SKM-1 (cell line): ENCODE measurements around the gene KLHL6.

Experiments used
- DNase-seq: peaks from one replicate; lab custom pipeline; 2025; ENCODE audit not compliant: unreplicated experiment; lab: John Stamatoyannopoulos, UW

Gene KLHL6

GRCh38 chr3:183506674-183507320, 48.7 kb downstream of the KLHL6 start:
- DNase-seq = no peak

- DNase-seq = no peak
Observed at GRCh38 chr3:183504597-183504996, 50.9 kb downstream of the KLHL6 start.

- DNase-seq = no peak
Observed at GRCh38 chr3:183503746-183504145, 51.8 kb downstream of the KLHL6 start.

GRCh38 chr3:183502237-183503181, 53.0 kb downstream of the KLHL6 start:
- DNase-seq = no peak

DNA sequence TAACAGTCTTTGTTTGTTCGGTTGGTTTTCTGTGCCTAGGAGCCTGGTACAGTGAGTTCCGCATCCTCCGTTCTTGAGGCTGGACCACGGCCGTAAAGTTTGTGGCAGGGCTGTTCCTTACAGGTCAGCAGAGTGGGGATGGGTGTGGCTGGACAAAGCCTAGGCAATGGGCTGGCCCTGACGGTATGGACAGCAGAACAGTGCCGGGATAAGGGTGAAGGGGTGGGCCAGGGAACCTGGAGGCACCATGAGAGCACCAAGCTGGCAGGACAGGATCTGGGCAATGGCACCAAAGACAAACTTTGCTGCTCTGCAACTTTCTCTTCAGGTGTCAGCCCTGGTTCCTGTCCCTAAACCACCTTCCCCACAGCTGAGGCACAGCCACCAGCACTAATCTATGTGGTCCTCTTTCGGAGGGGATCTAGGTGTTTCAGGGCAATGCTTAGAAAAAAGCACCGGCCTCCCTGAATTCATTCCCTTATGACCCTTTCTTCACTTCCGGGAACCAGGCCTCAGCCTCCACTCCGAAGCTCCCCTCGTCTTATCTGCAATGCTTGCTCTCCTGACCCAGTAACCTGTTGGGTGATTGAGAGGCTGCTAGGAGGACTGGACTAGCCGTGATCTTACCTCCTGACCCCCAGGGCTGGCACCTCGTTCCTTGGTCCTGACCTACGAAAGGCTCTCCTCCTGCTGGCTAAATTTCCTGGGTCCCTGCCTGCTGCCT, 54.4 kb downstream of the KLHL6 start:
- no peak for DNase-seq

DNA sequence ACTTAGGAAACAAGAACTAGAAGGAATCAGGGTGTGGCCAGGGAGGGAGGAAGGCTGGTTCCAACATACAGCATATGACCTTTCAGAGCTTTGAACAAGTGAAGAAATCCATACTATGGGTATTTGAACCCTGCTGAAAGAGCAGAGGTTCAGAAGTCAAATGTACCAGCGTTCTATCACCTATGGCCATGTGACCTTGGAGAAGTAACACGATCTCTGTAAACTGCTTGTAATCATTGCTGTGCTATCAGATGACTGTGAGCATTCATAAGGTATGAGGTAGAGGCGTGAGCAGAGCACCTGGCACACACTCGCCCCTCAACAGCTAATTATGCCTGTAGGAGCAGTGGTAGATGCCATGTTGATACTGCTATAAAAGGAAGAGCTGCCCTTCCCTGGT, 55.2 kb downstream of the KLHL6 start:
- no peak for DNase-seq

- no peak for DNase-seq
Observed at GRCh38 chr3:183498634-183499033, 56.9 kb downstream of the KLHL6 start.

- DNase-seq = no peak
Observed at GRCh38 chr3:183497313-183497712, 58.2 kb downstream of the KLHL6 start.

- no peak for DNase-seq
Observed at GRCh38 chr3:183496311-183496710, 59.2 kb downstream of the KLHL6 start.

- no peak for DNase-seq
Observed at GRCh38 chr3:183494341-183494740, 61.2 kb downstream of the KLHL6 start.

DNA sequence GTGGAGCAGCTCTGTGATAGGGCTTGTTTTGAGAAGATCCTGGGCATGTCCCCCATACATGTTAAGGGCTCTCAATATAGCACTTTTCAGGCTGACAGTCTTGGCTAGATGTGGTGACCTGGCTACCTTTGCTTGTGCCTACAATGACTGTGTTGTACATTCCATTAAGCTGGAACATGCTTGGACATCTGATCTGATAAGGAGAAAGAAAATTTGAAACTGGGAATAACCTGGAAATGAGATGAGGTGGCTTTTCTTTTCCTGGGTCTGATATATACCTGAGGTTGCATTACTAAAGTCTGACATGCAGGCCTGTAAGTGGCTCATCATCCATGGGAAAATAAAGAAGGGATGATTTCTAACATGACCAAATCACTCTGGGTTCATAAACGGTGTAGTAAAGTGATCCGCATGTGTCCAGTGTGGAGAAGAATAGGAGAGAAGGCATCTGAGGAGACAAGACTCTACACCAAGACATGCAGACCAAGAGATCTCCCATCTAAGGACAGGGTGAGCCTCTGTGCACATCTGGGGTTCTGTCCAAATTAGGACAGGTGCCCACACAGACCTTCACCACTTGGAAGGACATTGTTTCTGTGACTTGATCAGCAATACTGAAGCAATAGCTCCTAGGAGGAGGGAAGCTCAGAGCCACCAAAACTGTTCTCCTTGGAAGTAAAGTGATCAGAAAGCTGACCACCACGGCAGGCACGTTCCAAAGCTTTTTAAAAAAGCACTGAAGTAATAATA, 62.0 kb downstream of the KLHL6 start:
- no peak for DNase-seq

DNA sequence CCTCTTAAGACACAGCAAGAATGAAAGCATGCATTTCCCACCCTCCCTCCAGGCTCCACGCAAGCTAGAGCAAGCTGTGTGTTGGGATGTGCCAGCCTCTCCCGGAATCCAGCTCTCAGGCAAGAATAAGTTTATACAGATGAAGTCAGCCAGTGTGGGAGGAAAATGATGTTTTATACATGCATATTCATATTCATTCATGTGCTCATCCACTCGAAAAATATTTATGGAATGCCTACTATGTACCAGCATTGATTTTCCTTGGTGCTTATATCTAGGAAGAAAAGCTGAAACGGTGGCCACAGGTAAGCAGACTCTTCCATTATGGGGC, 62.7 kb downstream of the KLHL6 start:
- no peak for DNase-seq

- DNase-seq = no peak
Observed at GRCh38 chr3:183491923-183492848, 63.3 kb downstream of the KLHL6 start.

- DNase-seq = no peak
Observed at GRCh38 chr3:183491109-183491922, 64.2 kb downstream of the KLHL6 start.

DNA sequence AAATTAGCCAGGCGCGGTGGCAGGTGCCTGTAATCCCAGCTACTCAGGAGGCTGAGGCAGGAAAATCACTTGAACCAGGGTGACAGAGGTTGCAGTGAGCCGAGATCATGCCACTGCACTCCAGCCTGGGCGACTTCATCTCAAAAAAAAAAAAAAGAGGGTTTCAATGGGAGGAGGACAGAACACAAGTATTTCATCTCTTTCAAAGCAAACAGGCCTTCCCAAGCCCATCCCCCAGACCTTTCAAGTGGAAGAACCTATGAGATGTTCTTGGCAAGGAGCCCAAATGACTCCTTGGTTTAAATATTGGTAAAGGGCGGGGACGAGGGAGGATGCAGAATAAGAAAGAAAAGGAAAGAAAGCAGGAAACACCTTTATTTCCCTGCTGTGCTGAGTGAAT, 64.9 kb downstream of the KLHL6 start:
- no peak for DNase-seq

- DNase-seq = no peak
Observed at GRCh38 chr3:183490211-183490601, 65.3 kb downstream of the KLHL6 start.

DNA sequence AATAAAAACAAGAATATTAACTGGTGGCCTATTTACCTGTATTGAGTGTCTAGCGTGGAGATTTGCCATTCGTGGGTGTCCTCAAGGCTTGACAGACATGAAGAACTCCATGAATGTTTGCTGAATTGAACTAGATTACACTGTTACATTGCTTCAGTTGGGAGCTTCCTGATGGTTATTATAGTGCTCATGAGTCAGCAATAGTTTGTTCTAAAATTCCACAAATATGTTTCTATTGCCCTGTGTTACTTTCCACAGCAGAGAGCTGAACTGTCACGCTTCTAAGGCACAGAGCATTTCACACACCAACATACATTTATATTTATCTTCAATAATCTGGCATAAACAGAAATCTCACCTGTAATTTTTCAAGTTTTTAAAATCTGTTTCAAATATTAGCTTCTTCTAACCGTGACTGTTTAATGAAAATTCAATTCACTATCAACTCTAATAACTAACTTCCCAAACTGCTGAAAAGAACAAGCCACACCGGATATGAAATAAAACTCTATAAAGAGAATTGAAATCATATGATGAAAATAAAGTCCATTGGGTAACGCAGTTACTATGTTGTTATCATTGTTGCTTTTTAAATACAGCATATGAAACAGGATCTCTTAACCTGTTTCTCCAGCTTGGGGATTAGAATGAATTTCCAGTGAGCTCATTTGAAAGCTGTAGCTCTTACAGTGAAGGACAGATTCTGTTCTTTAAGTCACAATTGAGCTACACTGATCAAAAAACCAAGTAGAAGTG, 65.9 kb downstream of the KLHL6 start:
- no peak for DNase-seq

- DNase-seq = no peak
Observed at GRCh38 chr3:183488343-183488742, 67.2 kb downstream of the KLHL6 start.

GRCh38 chr3:183487896-183488295, 67.6 kb downstream of the KLHL6 start:
- DNase-seq = no peak
